ENCODE results near the gene ZFP42.

ZFP42 gene

DNA sequence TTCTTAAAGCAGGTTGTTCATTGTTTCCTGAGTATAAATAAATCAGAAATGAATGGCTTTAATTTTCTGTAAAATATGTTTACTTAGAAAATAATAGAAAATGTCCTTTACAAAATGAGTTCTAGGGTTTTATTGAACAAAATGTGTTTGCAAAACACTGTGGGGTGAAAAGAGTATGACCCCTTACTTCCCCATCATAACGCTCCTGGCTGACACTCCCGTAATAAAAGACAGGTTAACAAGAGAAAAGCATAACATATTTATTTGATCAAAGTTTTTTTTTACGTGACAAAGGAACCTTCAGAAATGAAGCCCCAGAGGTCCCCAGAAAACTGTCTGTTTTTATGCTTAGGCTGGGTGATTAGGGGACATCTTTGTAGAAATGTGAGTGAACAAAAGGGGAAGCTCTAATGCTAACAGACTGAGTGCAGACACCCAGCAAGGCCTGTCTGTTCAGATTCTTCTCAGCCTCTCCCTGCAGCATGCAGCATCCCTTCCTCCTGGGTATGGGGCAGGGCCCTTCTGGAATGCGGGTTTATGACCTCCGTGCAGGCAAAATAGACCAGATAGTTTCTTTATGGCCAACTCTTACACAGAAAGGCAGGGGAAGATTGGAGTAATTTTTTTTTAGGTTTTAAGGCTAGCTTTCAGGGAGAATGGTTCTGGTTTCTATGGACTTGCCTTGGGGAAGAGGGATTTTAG lies 26.1 kb downstream of the ZFP42 start:
- Histone ChIP-seq H3K9me3 (ENCODE audit: control insufficient read depth, low read length) (no peaks in the 10 kb centered on the region), H3K36me3 (ENCODE audit: control insufficient read depth, insufficient read depth, low read length) (no peaks in the 10 kb centered on the region)

GRCh38 chr4:188023682-188024081 lies 28.1 kb downstream of the ZFP42 start:
- WGBS, 2 experiments (ENCODE audit: insufficient coverage in 2 of 2): 67 to 80% methylated on average over 1 to 2 of the region's 6 CpGs
- Histone ChIP-seq H3K9me3 (ENCODE audit: control insufficient read depth, low read length) (no peaks in the 10 kb centered on the region), H3K36me3 (ENCODE audit: control insufficient read depth, insufficient read depth, low read length) (no peaks in the 10 kb centered on the region), H3K4me1 (ENCODE audit: control insufficient read depth, insufficient read depth, low read length, poor library complexity, severe bottlenecking) (peaks cover 5% of the 10 kb centered on the region), H3K4me3 (ENCODE audit: extremely low read depth, insufficient read depth, low read length, poor library complexity, severe bottlenecking) (no peak overlapping the region), H3K27ac (ENCODE audit: low read depth, low read length, severe bottlenecking) (no peak overlapping the region)

More for the DNA sequence above, 26.1 kb downstream of the ZFP42 start:
- Histone ChIP-seq H3K27ac (ENCODE audit: low read depth, low read length, severe bottlenecking) (no peak overlapping the region), H3K4me1 (ENCODE audit: control insufficient read depth, insufficient read depth, low read length, poor library complexity, severe bottlenecking) (peaks cover 8% of the 10 kb centered on the region), H3K4me3 (ENCODE audit: extremely low read depth, insufficient read depth, low read length, poor library complexity, severe bottlenecking) (no peak overlapping the region)
- WGBS, 2 experiments (ENCODE audit: insufficient coverage in 2 of 2): 67% methylated on average over 1 of the region's 5 CpGs; no CpG with 5 or more reads in 1 of the 2 experiments

DNA sequence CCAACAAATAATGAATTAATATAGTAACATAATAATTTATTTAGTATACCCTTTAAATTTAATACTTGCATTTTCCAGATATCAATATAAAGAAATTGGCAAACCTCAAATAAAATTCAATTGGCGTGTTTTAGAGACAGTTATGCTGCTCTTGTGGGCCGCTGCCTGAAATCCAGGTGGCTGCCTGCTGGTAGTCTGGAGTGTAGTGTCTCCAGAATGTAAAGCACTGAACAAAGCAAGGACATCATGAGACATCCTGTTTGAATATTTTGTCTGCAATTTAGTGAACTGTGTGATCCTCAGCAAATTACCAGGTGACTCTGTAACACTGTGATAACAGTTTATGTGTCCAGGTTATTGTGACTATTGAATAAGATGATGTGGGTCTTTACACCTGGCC lies 29.9 kb downstream of the ZFP42 start:
- 100% methylated on average over 2 of the region's 2 CpGs; no CpG with 5 or more reads in 1 of the 2 experiments for WGBS, 2 experiments (ENCODE audit: insufficient coverage in 2 of 2)
- Histone ChIP-seq H3K36me3 (ENCODE audit: control insufficient read depth, insufficient read depth, low read length) (no peaks in the 10 kb centered on the region), H3K4me1 (ENCODE audit: control insufficient read depth, insufficient read depth, low read length, poor library complexity, severe bottlenecking) (peaks cover 5% of the 10 kb centered on the region), H3K9me3 (ENCODE audit: control insufficient read depth, low read length) (no peaks in the 10 kb centered on the region), H3K4me3 (ENCODE audit: extremely low read depth, insufficient read depth, low read length, poor library complexity, severe bottlenecking) (no peak overlapping the region), H3K27ac (ENCODE audit: low read depth, low read length, severe bottlenecking) (no peak overlapping the region)

DNA sequence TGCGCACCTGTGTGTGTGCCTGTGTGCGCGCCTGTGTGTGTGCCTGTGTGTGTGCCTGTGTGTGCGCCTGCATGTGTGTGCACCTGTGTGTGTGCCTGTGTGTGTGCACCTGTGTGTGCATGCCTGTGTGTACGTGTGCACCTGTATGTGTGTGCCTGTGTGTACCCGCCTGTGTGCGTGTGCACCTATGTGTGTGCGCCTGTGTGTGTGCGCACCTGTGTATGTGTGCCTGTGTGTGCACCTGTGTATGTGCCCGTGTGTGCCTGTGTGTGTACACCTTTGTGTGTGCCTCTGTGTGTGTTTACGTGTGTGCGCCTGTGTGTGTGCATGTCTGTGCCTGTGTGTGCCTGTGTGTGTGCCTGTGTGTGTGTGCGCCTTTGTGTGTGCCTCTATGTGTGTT lies 33.5 kb downstream of the ZFP42 start:
- 86 to 100% methylated on average over 2 to 12 of the region's 13 CpGs for WGBS, 2 experiments (ENCODE audit: insufficient coverage in 2 of 2)
- no peak overlapping the region for H3K4me3 ChIP-seq (ENCODE audit: extremely low read depth, insufficient read depth, low read length, poor library complexity, severe bottlenecking)
- H3K36me3 ChIP-seq (ENCODE audit: control insufficient read depth, insufficient read depth, low read length): no peaks in the 10 kb centered on the region

DNA sequence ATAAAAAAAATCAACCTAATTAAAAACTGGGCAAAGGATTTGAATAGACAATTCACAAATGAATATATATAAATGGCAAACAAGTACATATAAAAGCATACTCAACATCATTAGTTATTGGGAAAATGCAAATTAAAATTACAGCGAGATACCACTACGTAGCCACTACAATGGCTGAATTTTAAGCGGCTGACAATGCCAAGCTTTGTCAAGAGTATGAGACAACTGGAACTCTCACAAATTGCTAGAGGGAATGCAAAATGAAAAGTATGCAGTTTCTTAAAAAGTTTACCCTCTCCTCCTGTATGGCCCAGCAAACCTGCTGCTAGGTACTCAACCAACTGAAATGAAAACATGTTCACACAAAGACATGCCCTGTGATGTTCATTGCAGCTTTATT lies 34.8 kb downstream of the ZFP42 start:
- Histone ChIP-seq H3K9me3 (ENCODE audit: control insufficient read depth, low read length) (no peaks in the 10 kb centered on the region), H3K27ac (ENCODE audit: low read depth, low read length, severe bottlenecking) (no peak overlapping the region), H3K4me3 (ENCODE audit: extremely low read depth, insufficient read depth, low read length, poor library complexity, severe bottlenecking) (no peak overlapping the region), H3K36me3 (ENCODE audit: control insufficient read depth, insufficient read depth, low read length) (no peaks in the 10 kb centered on the region), H3K4me1 (ENCODE audit: control insufficient read depth, insufficient read depth, low read length, poor library complexity, severe bottlenecking) (peaks cover 3% of the 10 kb centered on the region)
- WGBS, 2 experiments (ENCODE audit: insufficient coverage in 2 of 2): 86% methylated on average over 2 of the region's 3 CpGs; no CpG with 5 or more reads in 1 of the 2 experiments

More for the DNA sequence above, 33.5 kb downstream of the ZFP42 start:
- Histone ChIP-seq H3K27ac (ENCODE audit: low read depth, low read length, severe bottlenecking) (no peak overlapping the region), H3K9me3 (ENCODE audit: control insufficient read depth, low read length) (no peaks in the 10 kb centered on the region), H3K4me1 (ENCODE audit: control insufficient read depth, insufficient read depth, low read length, poor library complexity, severe bottlenecking) (peaks cover 3% of the 10 kb centered on the region)

DNA sequence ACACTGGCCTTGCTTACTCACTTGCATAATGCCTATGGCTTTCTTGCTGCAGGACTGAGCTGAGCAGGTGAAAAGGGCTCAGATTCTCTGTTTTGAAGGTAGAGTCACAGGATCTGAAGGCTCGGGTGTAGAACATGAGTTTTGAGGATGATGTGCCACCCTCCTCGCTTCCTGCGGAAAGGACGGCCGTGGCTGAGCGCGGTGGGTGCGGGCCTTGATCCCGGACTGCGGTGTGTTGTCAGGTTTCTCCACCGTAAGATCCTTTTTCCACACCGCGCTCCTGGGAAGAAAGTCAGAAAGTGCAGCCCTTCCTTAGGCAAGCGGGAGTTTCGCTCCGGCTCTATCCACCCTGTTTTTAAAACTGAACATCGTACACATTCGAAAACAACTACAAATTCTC lies 36.2 kb downstream of the ZFP42 start:
- H3K36me3 ChIP-seq (ENCODE audit: control insufficient read depth, insufficient read depth, low read length): no peaks in the 10 kb centered on the region
- 16 to 20% methylated on average over 9 to 15 of the region's 18 CpGs for WGBS, 2 experiments (ENCODE audit: insufficient coverage in 2 of 2)
- H3K27ac ChIP-seq (ENCODE audit: low read depth, low read length, severe bottlenecking): no peak overlapping the region
- H3K9me3 ChIP-seq (ENCODE audit: control insufficient read depth, low read length): no peaks in the 10 kb centered on the region
- peaks cover 3% of the 10 kb centered on the region for H3K4me1 ChIP-seq (ENCODE audit: control insufficient read depth, insufficient read depth, low read length, poor library complexity, severe bottlenecking)
- no peak overlapping the region for H3K4me3 ChIP-seq (ENCODE audit: extremely low read depth, insufficient read depth, low read length, poor library complexity, severe bottlenecking)

- no peak overlapping the region for H3K27ac ChIP-seq (ENCODE audit: low read depth, low read length, severe bottlenecking)
- no peaks in the 10 kb centered on the region for H3K36me3 ChIP-seq (ENCODE audit: control insufficient read depth, insufficient read depth, low read length)
- peaks cover 3% of the 10 kb centered on the region for H3K4me1 ChIP-seq (ENCODE audit: control insufficient read depth, insufficient read depth, low read length, poor library complexity, severe bottlenecking)
- WGBS, 2 experiments (ENCODE audit: insufficient coverage in 2 of 2): 10% methylated on average over 2 of the region's 12 CpGs; no CpG with 5 or more reads in 1 of the 2 experiments
- no peak overlapping the region for H3K4me3 ChIP-seq (ENCODE audit: extremely low read depth, insufficient read depth, low read length, poor library complexity, severe bottlenecking)
- H3K9me3 ChIP-seq (ENCODE audit: control insufficient read depth, low read length): no peaks in the 10 kb centered on the region
Observed at GRCh38 chr4:188032170-188032569, 36.6 kb downstream of the ZFP42 start.

- Histone ChIP-seq H3K36me3 (ENCODE audit: control insufficient read depth, insufficient read depth, low read length) (no peaks in the 10 kb centered on the region), H3K9me3 (ENCODE audit: control insufficient read depth, low read length) (no peaks in the 10 kb centered on the region), H3K4me3 (ENCODE audit: extremely low read depth, insufficient read depth, low read length, poor library complexity, severe bottlenecking) (no peak overlapping the region), H3K4me1 (ENCODE audit: control insufficient read depth, insufficient read depth, low read length, poor library complexity, severe bottlenecking) (peaks cover 3% of the 10 kb centered on the region), H3K27ac (ENCODE audit: low read depth, low read length, severe bottlenecking) (no peak overlapping the region)
- 32 to 57% methylated on average over 13 to 16 of the region's 16 CpGs for WGBS, 2 experiments (ENCODE audit: insufficient coverage in 2 of 2)
Observed at GRCh38 chr4:188032583-188032982, 37.0 kb downstream of the ZFP42 start.

DNA sequence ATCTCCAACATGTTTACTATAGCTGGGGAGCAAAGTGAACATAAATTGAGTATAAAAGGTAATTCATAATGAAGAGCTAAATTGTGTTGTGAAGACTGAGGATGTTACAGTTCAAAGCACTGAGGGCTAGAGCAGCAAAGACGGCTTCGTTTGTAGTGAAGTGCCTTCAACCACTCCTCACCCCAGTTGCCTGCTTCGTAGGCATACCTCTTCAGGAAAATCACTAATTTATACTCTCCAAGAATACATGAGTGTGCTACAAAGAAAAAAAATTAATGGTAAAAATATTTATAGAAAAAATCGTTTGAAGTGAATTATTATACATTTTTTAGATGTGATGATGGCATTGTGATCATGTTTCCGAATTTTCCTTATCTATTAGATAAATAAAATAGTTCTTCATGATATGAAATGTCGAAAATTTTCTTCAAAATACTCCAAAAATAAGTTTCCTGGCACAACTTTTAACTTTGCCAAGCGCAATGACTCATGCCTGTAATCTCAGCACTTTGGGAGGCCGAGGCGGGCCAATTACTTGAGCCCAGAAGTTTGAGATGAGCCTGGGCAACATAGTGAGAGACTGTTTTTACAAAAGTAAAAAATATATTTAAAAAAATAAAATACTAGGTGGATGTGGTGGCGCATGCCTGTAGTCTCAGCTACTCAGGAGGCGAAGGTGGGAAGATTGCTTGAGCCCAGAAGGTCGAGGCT lies 41.6 kb downstream of the ZFP42 start:
- Histone ChIP-seq H3K36me3 (ENCODE audit: control insufficient read depth, insufficient read depth, low read length) (no peaks in the 10 kb centered on the region), H3K9me3 (ENCODE audit: control insufficient read depth, low read length) (no peaks in the 10 kb centered on the region), H3K4me3 (ENCODE audit: extremely low read depth, insufficient read depth, low read length, poor library complexity, severe bottlenecking) (no peak overlapping the region), H3K27ac (ENCODE audit: low read depth, low read length, severe bottlenecking) (no peak overlapping the region), H3K4me1 (ENCODE audit: control insufficient read depth, insufficient read depth, low read length, poor library complexity, severe bottlenecking) (peaks cover 2% of the 10 kb centered on the region)
- WGBS, 2 experiments (ENCODE audit: insufficient coverage in 2 of 2): 92 to 100% methylated on average over 1 to 4 of the region's 12 CpGs

GRCh38 chr4:188041721-188042120 lies 46.1 kb downstream of the ZFP42 start:
- 92 to 94% methylated on average over 19 to 21 of the region's 21 CpGs for WGBS, 2 experiments (ENCODE audit: insufficient coverage in 2 of 2)

GRCh38 chr4:188042191-188042590 lies 46.6 kb downstream of the ZFP42 start:
- 87 to 92% methylated on average over 6 to 8 of the region's 15 CpGs for WGBS, 2 experiments (ENCODE audit: insufficient coverage in 2 of 2)
- H3K4me3 ChIP-seq (ENCODE audit: extremely low read depth, insufficient read depth, low read length, poor library complexity, severe bottlenecking): no peak overlapping the region
- no peak overlapping the region for H3K27ac ChIP-seq (ENCODE audit: low read depth, low read length, severe bottlenecking)
- H3K4me1 ChIP-seq (ENCODE audit: control insufficient read depth, insufficient read depth, low read length, poor library complexity, severe bottlenecking): no peaks in the 10 kb centered on the region
- no peaks in the 10 kb centered on the region for H3K9me3 ChIP-seq (ENCODE audit: control insufficient read depth, low read length)
- H3K36me3 ChIP-seq (ENCODE audit: control insufficient read depth, insufficient read depth, low read length): no peaks in the 10 kb centered on the region

More at GRCh38 chr4:188041721-188042120, 46.1 kb downstream of the ZFP42 start:
- no peak overlapping the region for H3K27ac ChIP-seq (ENCODE audit: low read depth, low read length, severe bottlenecking)
- no peaks in the 10 kb centered on the region for H3K4me1 ChIP-seq (ENCODE audit: control insufficient read depth, insufficient read depth, low read length, poor library complexity, severe bottlenecking)
- H3K36me3 ChIP-seq (ENCODE audit: control insufficient read depth, insufficient read depth, low read length): no peaks in the 10 kb centered on the region
- H3K4me3 ChIP-seq (ENCODE audit: extremely low read depth, insufficient read depth, low read length, poor library complexity, severe bottlenecking): no peak overlapping the region
- no peaks in the 10 kb centered on the region for H3K9me3 ChIP-seq (ENCODE audit: control insufficient read depth, low read length)
